Activated CD8-positive, alpha-beta T cell treated with anti-CD3 and anti-CD28 coated beads for 36 hours (primary cell): ENCODE results near the gene NCOR1. TPM values are rescaled to one million over a fixed set of nuclear protein-coding genes. Genes with fewer than 3 reads are reported as not detected.

Source experiments
- ATAC-seq: fragments of 200-7000 bp; cut with Tn5 transposase; one replicate; pipeline ENCODE4 v1.10.0; 2021; ENCODE audit warnings: mild to moderate bottlenecking, moderate library complexity
- CTCF ChIA-PET: fragments of 350-600 bp; sonication (Branson Sonifier 250); formaldehyde crosslinking; loops from one replicate; lab custom pipeline; 2021; ENCODE audit warnings: antibody characterized with exemption; lab: Charles Lee
- POLR2A ChIA-PET: fragments of 350-600 bp; sonication (Branson Sonifier 250); formaldehyde crosslinking; loops from one replicate; lab custom pipeline; 2021; ENCODE audit warnings: antibody characterized with exemption; lab: Charles Lee
- DNase-seq: peaks from one replicate; pipeline ENCODE4 v3.0.0-alpha.2; 2020
- H3K27ac Mint-ChIP-seq: one replicate; pipeline ENCODE4 v1.8.0; 2021; ENCODE audit warnings: mild to moderate bottlenecking, mixed read lengths
- H3K27me3 Mint-ChIP-seq: one replicate; pipeline ENCODE4 v1.8.0; 2021; ENCODE audit warnings: mixed read lengths
- H3K36me3 Mint-ChIP-seq: one replicate; pipeline ENCODE4 v1.8.0; 2021; ENCODE audit warnings: low read depth, mixed read lengths
- H3K4me1 Mint-ChIP-seq: one replicate; pipeline ENCODE4 v1.8.0; 2021; ENCODE audit warnings: low read depth, mixed read lengths
- H3K4me3 Mint-ChIP-seq: one replicate; pipeline ENCODE4 v1.8.0; 2021; ENCODE audit warnings: mild to moderate bottlenecking, moderate library complexity, mixed read lengths
- H3K9me3 Mint-ChIP-seq: one replicate; pipeline ENCODE4 v1.8.0; 2021; ENCODE audit warnings: mixed read lengths
- intact Hi-C: fragments of 100-400 bp; cut with micrococcal nuclease; formaldehyde crosslinking; loops from one replicate; pipeline ENCODE4 v1.10.0; 2022
- total RNA-seq, 2 experiments: library from RNA; stranded (reverse); gene quantifications; one replicate each; pipeline ENCODE4 v1.2.3, GENCODE V29; 2021
- TF ChIP-seq, protein P1 (sequence below): fragments of 200-600 bp; IDR thresholded peaks from one replicate; pipeline ENCODE4 v1.8.0; 2022; ENCODE audit warnings: antibody characterized with exemption, mild to moderate bottlenecking

Gene NCOR1
- total RNA-seq, 2 experiments from 2014 or later: 123 TPM

- intact Hi-C loops: no loop called here
- DNase-seq (no peak), ATAC-seq (no peak)
- POLR2A ChIA-PET: interaction anchor here (0.6 to 3.7 kb wide), 3 partner anchors 15 to 57 kb away, joined by 3 to 9 read pairs (median 3); partner anchors contain the start of genes TTC19 and ZSWIM7
- H3K4me3 Mint-ChIP-seq: no peak overlapping the region
- H3K36me3 Mint-ChIP-seq: peaks cover 55% of the 10 kb centered on the region
- H3K27ac Mint-ChIP-seq: no peak overlapping the region
- H3K9me3 Mint-ChIP-seq: no peaks in the 10 kb centered on the region
- TF ChIP-seq, protein P1, sequence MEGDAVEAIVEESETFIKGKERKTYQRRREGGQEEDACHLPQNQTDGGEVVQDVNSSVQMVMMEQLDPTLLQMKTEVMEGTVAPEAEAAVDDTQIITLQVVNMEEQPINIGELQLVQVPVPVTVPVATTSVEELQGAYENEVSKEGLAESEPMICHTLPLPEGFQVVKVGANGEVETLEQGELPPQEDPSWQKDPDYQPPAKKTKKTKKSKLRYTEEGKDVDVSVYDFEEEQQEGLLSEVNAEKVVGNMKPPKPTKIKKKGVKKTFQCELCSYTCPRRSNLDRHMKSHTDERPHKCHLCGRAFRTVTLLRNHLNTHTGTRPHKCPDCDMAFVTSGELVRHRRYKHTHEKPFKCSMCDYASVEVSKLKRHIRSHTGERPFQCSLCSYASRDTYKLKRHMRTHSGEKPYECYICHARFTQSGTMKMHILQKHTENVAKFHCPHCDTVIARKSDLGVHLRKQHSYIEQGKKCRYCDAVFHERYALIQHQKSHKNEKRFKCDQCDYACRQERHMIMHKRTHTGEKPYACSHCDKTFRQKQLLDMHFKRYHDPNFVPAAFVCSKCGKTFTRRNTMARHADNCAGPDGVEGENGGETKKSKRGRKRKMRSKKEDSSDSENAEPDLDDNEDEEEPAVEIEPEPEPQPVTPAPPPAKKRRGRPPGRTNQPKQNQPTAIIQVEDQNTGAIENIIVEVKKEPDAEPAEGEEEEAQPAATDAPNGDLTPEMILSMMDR: no peak
- H3K27me3 Mint-ChIP-seq: no peaks in the 10 kb centered on the region
- CTCF ChIA-PET: no interaction called here
- peaks cover 18% of the 10 kb centered on the region for H3K4me1 Mint-ChIP-seq
These were observed 196.0 kb downstream of the NCOR1 start for GRCh38 chr17:16019347-16019746.

- ATAC-seq (no peak), DNase-seq (no peak)
- peaks cover 13% of the 10 kb centered on the region for H3K4me1 Mint-ChIP-seq
- no peak overlapping the region for H3K27ac Mint-ChIP-seq
- no peaks in the 10 kb centered on the region for H3K27me3 Mint-ChIP-seq
- H3K36me3 Mint-ChIP-seq: peaks cover 50% of the 10 kb centered on the region
- CTCF ChIA-PET: interaction anchor here (0.8 to 1.0 kb wide), 2 partner anchors 9 to 13 kb away, joined by 3 read pairs; no protein-coding TSS in a partner anchor
- POLR2A ChIA-PET: interaction anchor here (1.0 to 1.5 kb wide), 2 partner anchors 8 to 11 kb away, joined by 3 to 5 read pairs; no protein-coding TSS in a partner anchor
- TF ChIP-seq, protein P1: no peak
- intact Hi-C loops: no loop called here
- H3K4me3 Mint-ChIP-seq: no peak overlapping the region
- H3K9me3 Mint-ChIP-seq: no peaks in the 10 kb centered on the region
These were observed 201.4 kb downstream of the NCOR1 start for GRCh38 chr17:16013943-16014407.

DNA sequence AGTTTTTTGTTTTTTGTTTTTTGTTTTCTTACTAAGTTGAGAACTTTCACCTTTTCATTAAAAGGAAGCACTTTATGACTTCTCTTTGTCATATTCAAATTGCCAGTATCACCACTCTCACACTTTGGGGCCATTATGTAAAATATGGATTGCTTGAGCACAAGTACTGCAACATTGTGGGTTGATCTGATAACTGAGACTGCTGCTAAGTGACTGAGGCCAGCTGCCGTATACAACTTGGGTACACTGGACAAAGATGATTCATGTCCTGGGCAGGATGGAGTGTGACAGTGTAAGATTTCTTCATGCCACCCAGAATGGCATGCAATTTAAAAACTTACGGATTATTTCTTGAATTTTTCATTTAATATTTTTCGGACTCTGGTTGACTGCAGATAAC is 207.9 kb downstream of the NCOR1 start:
- H3K27ac Mint-ChIP-seq: no peak overlapping the region

GRCh38 chr17:16005636-16006035 is 209.7 kb downstream of the NCOR1 start:
- Mint-ChIP-seq H3K9me3 (peaks cover 9% of the 10 kb centered on the region), H3K27me3 (no peaks in the 10 kb centered on the region), H3K4me3 (no peak overlapping the region), H3K36me3 (peaks cover 74% of the 10 kb centered on the region), H3K27ac (no peak overlapping the region), H3K4me1 (peaks cover 39% of the 10 kb centered on the region)
- intact Hi-C loops: loop anchor here (10.0 kb wide), 1 partner anchor 181 kb away; no protein-coding TSS in a partner anchor
- TF ChIP-seq, protein P1: no peak
- ATAC-seq (no peak), DNase-seq (no peak)
- ChIA-PET CTCF (interaction anchor here (0.9 to 1.6 kb wide), 2 partner anchors 16 to 18 kb away, joined by 3 read pairs; no protein-coding TSS in a partner anchor), POLR2A (interaction anchor here (0.7 to 1.0 kb wide), 3 partner anchors 9 to 414 kb away, joined by 3 read pairs; no protein-coding TSS in a partner anchor)

More for the DNA sequence above, 207.9 kb downstream of the NCOR1 start:
- Mint-ChIP-seq H3K4me1 (peaks cover 28% of the 10 kb centered on the region), H3K27me3 (no peaks in the 10 kb centered on the region), H3K9me3 (no peaks in the 10 kb centered on the region), H3K36me3 (peaks cover 68% of the 10 kb centered on the region), H3K4me3 (no peak overlapping the region)
- ChIA-PET CTCF (interaction anchor here (0.5 kb wide), 1 partner anchor 24 kb away, joined by 3 read pairs; no protein-coding TSS in a partner anchor), POLR2A (interaction anchor here (1.0 kb wide), 2 partner anchors 8 to 11 kb away, joined by 3 to 4 read pairs; partner anchors contain the start of genes TTC19 and ZSWIM7)
- intact Hi-C loops: loop anchor here (10.0 kb wide), 1 partner anchor 183 kb away; no protein-coding TSS in a partner anchor
- ATAC-seq: peak; percentile 60
- TF ChIP-seq, protein P1: no peak
- DNase-seq: peak; percentile 10

GRCh38 chr17:16003841-16004240 is 211.5 kb downstream of the NCOR1 start:
- ATAC-seq: no peak

More at GRCh38 chr17:16003841-16004240, 211.5 kb downstream of the NCOR1 start:
- Mint-ChIP-seq H3K4me3 (no peak overlapping the region), H3K36me3 (peaks cover 75% of the 10 kb centered on the region), H3K27ac (no peak overlapping the region), H3K9me3 (peaks cover 9% of the 10 kb centered on the region), H3K4me1 (peaks cover 39% of the 10 kb centered on the region), H3K27me3 (no peaks in the 10 kb centered on the region)
- no peak for DNase-seq
- POLR2A ChIA-PET: interaction anchor here (1.3 kb wide), 1 partner anchor 20 kb away, joined by 3 read pairs; no protein-coding TSS in a partner anchor
- intact Hi-C loops: loop anchor here (10.0 kb wide), 1 partner anchor 179 kb away; no protein-coding TSS in a partner anchor
- TF ChIP-seq, protein P1: no peak
- CTCF ChIA-PET: no interaction called here
